ENCODE data around the gene CPLANE2.
A peak's percentile ranks its signal among the peaks of the same experiment; 100 is the strongest.

CPLANE2 gene

DNA sequence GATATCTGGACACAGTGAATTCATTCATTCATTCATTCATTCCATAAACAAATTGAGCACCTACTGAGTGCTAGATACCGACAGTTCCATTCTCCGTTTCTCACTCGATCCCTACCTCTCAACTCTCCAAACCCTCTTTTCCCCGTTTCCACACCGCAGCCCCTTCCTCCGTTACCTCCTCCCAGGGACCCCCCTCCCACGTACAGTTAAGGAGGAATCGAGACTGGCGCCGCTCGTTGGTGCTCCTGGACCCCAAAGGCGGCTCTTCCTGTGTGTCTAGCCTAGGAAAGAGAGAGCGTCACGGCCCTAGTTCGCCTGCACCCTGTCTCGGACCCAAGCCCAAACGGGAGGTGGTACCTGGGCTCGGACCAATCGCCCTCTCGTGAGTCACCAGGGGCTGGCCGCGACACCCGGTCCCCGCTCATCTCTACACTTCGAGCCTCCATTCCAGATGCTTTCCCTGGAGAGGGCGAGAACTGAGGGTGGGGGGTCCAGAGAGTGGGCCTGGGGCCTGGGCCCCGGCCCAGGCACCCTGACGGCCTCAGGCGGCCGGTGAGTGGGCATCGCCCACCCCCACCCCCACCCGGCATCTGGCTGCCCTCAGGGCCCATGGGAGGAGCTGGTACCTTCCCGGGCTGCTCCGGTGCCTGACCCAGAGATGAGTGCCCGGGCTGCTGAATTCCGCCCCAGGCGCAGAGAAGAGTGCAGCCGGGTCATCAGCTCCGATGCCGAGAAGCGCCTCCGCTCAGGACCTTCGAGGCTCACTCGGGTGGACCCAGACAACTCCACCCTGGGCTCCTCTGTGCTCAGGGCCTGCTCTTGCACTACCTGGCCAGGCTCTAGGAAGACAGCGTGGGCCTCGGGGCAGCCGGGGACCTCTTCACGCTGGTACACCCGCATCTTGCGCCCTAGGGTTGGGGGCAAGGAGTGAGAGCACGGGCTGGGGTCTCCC is 29.4 kb downstream of the CPLANE2 start:
- peak overlapping the region; percentile 92 for H3K27ac ChIP-seq
- TF ChIP-seq, protein P1, sequence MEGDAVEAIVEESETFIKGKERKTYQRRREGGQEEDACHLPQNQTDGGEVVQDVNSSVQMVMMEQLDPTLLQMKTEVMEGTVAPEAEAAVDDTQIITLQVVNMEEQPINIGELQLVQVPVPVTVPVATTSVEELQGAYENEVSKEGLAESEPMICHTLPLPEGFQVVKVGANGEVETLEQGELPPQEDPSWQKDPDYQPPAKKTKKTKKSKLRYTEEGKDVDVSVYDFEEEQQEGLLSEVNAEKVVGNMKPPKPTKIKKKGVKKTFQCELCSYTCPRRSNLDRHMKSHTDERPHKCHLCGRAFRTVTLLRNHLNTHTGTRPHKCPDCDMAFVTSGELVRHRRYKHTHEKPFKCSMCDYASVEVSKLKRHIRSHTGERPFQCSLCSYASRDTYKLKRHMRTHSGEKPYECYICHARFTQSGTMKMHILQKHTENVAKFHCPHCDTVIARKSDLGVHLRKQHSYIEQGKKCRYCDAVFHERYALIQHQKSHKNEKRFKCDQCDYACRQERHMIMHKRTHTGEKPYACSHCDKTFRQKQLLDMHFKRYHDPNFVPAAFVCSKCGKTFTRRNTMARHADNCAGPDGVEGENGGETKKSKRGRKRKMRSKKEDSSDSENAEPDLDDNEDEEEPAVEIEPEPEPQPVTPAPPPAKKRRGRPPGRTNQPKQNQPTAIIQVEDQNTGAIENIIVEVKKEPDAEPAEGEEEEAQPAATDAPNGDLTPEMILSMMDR (conservative IDR thresholded peaks at IDR 0.05; ENCODE audit: low read depth) = no peak
- ChIA-PET POLR2A (ENCODE audit: low non-redundant PET) (interaction anchor here (0.6 to 1.1 kb wide), 5 partner anchors 9 to 86 kb away, joined by 3 to 8 read pairs (median 3); no protein-coding TSS in a partner anchor), CTCF (interaction anchor here (1.1 to 1.3 kb wide), 2 partner anchors 125 to 155 kb away, joined by 3 to 4 read pairs; no protein-coding TSS in a partner anchor)
- DNase-seq (ENCODE audit: low spot score) = no peak

DNA sequence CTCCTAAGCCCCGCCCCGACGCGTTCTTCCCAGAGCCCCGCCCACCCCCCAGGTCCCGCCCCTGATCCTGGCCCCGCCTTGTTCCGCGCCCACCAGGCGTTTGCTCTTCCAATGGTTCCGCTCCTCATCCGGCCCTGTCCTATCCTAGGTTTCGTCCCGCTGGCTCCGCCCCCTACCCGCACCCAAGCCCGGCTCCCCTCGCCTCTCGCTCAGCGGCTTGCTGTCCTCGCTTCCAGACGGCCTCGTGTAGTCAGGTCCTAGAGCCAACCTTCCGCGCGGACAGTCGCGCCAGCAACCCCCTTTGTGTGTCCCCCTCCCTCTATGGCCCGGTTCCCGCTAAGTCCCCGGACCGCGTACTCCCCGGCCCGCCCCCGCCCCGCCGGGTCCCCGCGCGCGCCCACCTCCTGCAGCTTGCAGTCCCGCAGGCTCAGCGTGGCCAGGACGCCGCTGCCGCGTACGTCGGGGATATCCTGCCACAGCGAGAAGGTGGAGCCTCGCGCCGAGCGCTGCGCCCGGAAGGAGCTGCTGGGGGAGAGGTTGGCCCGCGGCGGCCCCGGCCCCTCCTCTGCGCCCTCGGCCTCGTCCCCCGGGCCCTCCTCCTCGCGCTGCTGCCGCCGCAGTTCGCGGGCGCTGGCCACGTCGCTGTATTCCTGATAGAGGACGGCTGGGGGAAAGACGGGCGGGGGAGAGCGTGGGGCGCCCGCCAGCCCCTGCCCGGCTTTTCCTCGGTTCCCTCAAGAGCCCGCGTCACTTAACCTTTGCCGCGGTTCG is 30.3 kb downstream of the CPLANE2 start:
- TF ChIP-seq, protein P1 (conservative IDR thresholded peaks at IDR 0.05; ENCODE audit: low read depth) = no peak
- ChIA-PET POLR2A (ENCODE audit: low non-redundant PET) (interaction anchor here (0.5 to 1.1 kb wide), 5 partner anchors 10 to 366 kb away, joined by 3 to 8 read pairs (median 3); no protein-coding TSS in a partner anchor), CTCF (interaction anchor here (0.7 kb wide), 1 partner anchor 58 kb away, joined by 3 read pairs; no protein-coding TSS in a partner anchor)
- DNase-seq (ENCODE audit: low spot score) = peak; percentile 95
- peak overlapping the region; percentile 92 for H3K27ac ChIP-seq

DNA sequence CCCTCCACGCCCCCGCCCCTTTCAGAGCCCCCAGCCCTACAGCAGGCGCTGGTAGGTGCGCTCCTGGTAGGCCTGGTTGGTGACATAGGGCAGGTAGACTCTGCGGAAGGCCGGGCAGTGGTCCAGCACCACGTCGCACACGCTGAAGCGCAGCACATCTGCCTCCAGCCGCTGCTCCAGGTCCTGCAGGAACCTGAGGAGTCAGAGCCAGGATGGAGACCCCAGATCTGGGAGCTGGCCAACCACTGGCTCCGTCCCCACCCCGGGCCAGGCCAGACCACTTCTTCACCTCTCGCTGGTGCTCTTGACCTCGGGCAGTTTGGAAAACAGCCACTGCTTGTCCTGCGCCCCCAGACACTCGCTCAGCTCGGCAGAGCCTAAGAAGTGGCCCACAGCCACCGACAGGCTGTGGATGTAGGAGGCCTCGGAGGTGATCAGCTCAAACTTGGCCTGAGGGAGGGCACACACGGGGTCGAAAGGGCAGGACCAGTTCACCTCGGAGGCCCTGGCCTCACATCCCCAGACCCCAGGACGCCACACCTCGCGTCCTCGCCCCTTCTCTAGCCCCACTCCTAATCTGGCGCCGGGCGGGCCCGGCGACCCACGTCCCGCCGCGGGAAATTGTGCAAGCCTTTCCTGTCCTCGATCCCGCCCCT is 31.0 kb downstream of the CPLANE2 start:
- no peak for DNase-seq (ENCODE audit: low spot score)
- ChIA-PET CTCF (interaction anchor here (0.7 kb wide), 1 partner anchor 58 kb away, joined by 3 read pairs; no protein-coding TSS in a partner anchor), POLR2A (ENCODE audit: low non-redundant PET) (interaction anchor here (1.1 kb wide), 1 partner anchor 17 kb away, joined by 3 read pairs; no protein-coding TSS in a partner anchor)
- H3K27ac ChIP-seq = peak overlapping the region; percentile 92
- TF ChIP-seq, protein P1 (conservative IDR thresholded peaks at IDR 0.05; ENCODE audit: low read depth) = no peak

DNA sequence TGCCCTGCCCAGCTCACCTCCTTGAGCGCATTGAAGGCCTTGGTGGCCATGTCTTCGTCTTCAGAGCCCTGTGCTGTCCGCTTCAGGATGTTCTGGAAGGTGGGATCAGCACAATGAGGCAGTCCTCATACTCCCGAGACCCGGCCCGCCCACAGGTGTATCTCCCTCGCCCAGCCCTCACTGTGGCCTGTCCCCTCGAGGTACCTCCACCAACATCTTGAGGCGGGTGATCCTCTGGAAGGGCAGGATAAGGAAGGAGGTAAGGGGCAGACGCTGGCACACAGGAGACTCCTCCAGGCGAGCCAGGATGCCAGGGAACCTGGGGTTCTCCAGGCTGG is 31.7 kb downstream of the CPLANE2 start:
- ChIA-PET CTCF (interaction anchor here (1.3 kb wide), 1 partner anchor 15 kb away, joined by 4 read pairs; no protein-coding TSS in a partner anchor), POLR2A (ENCODE audit: low non-redundant PET) (no interaction called here)

DNA sequence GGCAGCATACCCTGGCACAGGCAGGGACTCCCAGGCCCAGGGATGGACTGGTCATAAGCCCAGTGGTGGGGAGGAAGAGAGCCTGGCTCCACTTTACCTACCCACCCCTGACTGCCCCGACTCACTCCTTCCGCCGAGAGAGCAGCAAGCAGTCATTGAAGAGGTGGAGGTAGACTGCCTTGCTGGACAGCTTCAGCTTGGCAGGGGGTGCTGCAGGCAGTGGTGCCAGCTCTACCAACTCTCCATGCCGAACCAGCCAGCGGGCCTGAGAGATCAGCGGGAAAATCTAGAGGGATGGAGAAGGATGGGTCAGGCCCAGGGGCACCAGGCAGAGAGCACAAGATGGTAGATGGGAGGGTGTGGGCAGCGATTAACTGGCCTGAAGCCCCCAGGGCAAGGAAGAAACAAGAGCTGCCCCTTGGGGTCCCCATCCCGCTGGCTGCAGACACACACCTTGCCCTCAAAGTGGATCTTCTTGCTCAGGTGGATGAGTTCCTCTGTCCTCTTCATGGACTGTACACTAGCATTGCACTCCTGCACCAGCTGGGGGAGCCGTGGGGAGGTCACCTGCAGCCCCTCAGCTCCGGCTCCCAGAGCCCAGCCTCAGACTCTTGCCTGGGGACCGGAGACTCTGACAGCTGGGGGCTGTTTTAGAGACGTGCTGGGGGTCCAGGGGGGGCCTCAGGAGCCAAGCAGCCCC is 32.2 kb downstream of the CPLANE2 start:
- TF ChIP-seq, protein P1 (conservative IDR thresholded peaks at IDR 0.05; ENCODE audit: low read depth) = no peak
- ChIA-PET CTCF (interaction anchor here (1.3 to 1.5 kb wide), 2 partner anchors 15 to 40 kb away, joined by 4 read pairs; no protein-coding TSS in a partner anchor), POLR2A (ENCODE audit: low non-redundant PET) (no interaction called here)
- H3K27ac ChIP-seq = peak overlapping the region; percentile 92
- no peak for DNase-seq (ENCODE audit: low spot score)

More for the DNA sequence above, 31.7 kb downstream of the CPLANE2 start:
- TF ChIP-seq, protein P1 (conservative IDR thresholded peaks at IDR 0.05; ENCODE audit: low read depth) = no peak
- no peak for DNase-seq (ENCODE audit: low spot score)
- H3K27ac ChIP-seq = peak overlapping the region; percentile 92
